GM18519 (cell line): ENCODE data around the gene TRAPPC1.

Experiments used
- ATAC-seq: cut with Tn5 transposase; IDR thresholded peaks from one replicate; pipeline ENCODE4 v1.9.1; 2021; ENCODE audit warnings: mild to moderate bottlenecking, moderate library complexity; ENCODE audit not compliant: unreplicated experiment, low FRiP score

Gene TRAPPC1

DNA sequence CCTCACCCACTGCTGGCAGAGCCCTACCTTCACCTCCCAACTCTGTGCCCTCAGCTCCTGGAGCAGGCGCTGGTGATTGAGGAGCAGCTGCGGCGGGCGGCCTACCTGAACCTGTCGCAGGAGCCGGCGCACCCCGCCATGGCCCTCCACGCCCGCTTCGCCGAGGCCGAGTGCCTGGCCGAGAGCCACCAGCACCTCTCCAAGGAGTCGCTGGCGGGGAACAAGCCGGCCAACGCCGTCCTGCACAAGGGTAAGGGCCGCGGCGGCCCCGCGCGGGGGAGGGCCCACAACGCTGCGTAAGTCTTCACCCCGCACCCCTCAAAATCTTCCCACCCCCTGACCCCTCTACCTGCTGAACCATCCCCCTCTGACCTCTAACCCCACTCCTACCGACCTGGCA, 22.7 kb downstream of the TRAPPC1 start:
- ATAC-seq, result no peak

DNA sequence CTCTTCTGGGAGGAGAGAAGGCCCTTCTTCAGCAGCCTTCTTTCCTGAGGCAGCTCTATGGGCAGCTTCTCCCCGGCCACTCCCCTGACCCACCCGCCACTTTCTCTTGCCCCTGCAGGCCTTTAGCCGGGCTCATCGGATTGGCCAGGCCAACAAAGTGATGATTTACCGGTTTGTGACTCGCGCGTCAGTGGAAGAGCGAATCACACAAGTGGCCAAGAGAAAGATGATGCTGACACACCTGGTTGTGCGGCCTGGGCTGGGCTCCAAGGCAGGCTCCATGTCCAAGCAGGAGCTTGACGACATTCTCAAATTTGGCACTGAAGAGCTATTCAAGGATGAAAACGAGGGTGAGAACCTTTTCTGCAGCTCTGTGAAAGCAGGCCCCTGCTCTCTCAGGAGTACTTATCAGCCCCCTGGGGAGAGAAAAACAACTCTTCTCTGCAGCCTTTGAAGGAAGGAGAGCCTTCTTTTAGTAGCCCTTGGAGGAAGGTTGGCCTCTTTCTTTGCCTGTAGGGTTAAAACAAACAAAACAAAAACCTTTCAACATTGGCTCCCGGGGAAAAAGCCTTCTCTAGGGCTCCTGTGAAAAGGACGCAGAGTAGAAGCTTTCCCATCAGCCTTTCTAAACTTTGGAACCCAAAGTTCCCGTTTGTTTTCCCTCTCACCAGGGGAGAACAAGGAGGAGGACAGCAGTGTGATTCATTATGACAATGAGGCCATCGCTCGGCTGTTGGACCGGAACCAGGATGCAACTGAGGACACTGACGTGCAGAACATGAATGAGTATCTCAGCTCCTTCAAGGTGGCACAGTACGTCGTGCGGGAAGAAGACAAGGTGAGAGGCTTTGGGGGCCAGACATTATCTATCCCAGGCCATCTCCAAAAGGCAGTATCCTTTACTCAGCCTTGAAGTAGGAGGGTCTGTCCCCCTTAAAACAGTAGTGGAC, 28.3 kb downstream of the TRAPPC1 start:
- no peak for ATAC-seq

DNA sequence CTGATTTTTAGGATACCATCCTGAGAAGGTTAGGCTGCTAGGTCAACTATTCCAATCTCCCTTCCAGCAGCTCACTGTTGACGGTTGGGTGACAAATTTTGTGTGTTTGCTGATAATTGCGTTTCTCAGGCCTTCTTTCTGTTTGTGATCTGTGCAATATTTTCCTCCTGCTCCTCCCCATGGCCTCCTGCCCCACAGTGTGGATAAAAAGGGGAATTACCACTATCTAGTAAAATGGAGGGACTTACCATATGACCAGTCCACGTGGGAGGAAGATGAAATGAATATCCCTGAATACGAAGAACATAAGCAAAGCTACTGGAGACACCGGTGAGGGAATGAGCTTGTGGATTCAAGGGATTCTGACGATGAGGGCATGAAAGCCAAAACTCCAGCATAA, 34.0 kb downstream of the TRAPPC1 start:
- ATAC-seq, result no peak

DNA sequence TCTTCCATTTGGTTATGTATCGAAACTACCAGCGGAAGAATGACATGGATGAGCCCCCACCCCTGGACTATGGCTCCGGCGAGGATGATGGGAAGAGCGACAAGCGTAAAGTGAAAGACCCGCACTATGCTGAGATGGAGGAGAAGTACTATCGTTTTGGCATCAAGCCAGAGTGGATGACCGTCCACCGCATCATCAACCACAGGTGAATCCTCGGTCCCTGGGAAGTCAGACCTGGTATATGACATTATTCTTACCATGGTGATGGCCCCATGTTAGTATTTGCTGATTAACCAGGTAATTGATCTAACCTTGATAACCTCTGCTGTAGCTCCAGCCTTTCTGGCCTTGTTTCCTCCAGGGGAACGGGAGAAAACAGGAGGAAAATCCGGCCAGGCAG, 34.7 kb downstream of the TRAPPC1 start:
- no peak for ATAC-seq

DNA sequence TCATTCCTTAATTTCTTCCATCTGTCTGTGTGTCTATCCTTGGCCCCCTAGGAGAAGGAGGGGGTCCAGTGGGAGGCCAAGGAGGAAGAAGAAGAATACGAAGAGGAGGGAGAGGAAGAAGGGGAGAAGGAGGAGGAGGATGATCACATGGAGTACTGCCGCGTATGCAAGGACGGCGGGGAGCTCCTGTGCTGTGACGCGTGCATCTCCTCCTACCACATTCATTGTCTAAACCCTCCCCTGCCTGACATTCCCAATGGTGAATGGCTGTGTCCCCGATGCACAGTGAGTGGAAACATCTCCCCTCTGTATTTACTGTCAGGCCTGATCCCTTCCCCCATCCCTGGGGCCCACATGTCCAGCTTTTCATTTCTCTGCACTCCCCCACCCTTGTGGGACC, 36.9 kb downstream of the TRAPPC1 start:
- ATAC-seq, result no peak

DNA sequence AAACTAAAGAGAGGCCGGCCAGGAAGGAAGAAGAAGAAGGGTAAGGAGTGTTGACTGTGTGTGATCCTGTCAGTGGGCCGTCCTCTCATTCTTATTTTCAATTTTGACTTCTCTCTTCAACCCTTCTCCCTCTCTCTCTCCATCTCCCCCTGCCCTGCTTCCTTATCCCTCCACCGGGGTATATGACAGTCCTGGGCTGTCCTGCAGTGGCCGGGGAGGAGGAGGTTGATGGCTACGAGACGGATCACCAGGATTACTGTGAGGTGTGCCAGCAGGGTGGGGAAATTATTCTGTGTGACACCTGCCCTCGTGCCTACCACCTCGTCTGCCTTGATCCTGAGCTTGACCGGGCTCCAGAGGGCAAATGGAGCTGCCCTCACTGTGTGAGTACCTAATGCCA, 37.5 kb downstream of the TRAPPC1 start:
- no peak for ATAC-seq

DNA sequence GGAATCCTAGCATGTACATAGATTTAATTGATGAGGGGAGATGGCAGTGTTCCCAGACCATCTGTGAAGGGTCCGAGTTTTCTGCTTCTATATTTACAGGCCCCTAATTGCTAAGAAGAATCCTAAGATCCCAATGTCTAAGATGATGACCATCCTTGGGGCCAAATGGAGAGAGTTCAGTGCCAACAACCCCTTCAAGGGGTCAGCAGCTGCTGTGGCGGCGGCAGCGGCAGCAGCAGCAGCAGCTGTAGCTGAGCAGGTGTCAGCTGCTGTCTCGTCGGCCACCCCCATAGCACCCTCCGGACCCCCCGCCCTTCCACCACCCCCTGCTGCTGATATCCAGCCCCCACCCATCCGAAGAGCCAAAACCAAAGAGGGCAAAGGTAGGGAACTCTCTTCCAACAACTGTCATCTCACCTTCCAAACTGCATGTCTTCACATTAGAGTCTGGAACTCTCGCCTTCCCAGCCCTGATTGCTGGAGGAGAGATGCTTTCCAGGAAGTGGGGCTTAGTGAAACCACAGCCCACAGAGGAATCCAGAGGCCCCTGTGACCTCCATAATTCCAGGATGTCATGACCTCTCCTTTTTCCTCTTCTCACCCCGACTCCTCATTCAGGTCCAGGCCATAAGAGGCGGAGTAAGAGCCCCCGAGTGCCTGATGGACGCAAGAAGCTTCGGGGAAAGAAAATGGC, 38.4 kb downstream of the TRAPPC1 start:
- no peak for ATAC-seq

DNA sequence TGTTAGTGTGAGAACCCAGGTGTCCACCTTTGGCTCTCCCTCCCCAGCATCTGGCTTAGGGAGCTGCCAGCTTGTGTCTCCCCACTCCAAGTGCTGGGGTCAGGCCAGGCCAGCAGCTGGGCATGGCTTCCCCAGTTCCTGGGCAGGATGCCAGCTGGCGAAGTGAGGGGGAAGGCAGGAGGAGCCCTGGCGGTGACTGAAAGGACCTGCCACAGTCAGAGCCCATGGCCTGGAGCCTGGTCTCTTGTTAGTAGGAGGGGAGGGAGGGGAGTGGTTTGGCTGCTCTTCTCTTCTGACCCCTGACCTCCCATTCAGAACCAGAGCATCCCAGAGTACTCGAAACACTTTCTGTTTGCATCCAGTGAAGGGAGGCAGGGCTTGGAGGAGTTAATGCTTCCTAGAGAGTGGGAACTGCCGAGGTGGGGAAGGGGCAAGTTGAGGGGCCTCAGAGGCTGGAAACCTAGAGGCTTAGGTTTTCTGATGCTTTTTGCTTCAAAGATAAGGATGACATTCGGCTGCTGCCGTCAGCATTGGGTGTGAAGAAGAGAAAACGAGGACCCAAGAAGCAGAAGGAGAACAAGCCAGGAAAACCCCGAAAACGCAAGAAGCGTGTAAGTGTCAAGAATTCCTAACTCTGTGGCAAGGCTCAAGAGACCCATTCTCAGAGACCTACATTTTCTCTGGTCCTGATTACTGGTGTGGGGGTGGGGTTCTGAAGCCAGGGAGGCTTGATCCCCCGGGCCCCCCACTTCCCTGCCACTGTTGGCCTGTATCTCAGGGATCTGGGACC, 42.4 kb downstream of the TRAPPC1 start:
- no peak for ATAC-seq

DNA sequence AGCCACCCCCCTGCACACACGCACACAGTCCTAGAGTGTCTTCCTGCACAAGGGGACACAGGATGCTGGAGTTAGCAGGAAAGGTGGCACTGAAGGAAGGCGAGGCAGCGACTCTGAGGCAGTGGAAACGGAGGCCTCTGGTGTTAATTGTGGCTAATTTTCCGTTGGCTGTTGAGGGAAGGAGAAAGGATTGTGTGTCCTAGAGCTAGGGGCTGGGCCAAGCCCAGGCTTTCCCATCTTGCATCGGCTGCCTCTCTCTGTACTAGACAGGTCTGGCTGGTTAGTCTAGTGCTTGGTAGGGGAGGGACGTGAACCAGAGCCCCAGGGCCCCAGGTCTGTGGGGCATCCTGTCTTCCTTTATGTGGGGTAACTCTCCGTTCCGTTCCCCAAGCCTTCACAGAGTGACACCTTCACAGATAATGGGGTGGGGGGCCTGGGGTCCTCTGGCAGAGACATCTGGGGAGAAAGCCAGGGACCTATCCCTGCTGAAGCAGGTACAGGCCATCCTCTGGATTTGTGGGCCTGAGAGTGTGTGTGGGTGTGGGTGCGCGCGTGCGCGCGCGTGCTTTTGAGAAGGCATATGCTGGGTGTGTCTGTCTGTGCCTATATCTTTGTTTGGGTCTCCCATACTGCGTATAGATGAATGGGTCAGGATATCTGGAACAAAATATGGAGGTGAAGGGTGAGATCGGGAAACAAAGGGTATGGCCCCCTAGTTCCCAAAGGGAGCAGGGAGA, 43.4 kb downstream of the TRAPPC1 start, which contains the start of gene CHD3:
Gene CHD3 (plus strand): TSS at position 606 of the 737 bp plus-strand sequence. CDS start 212 bp downstream, outside the sequence.
- no peak for ATAC-seq

DNA sequence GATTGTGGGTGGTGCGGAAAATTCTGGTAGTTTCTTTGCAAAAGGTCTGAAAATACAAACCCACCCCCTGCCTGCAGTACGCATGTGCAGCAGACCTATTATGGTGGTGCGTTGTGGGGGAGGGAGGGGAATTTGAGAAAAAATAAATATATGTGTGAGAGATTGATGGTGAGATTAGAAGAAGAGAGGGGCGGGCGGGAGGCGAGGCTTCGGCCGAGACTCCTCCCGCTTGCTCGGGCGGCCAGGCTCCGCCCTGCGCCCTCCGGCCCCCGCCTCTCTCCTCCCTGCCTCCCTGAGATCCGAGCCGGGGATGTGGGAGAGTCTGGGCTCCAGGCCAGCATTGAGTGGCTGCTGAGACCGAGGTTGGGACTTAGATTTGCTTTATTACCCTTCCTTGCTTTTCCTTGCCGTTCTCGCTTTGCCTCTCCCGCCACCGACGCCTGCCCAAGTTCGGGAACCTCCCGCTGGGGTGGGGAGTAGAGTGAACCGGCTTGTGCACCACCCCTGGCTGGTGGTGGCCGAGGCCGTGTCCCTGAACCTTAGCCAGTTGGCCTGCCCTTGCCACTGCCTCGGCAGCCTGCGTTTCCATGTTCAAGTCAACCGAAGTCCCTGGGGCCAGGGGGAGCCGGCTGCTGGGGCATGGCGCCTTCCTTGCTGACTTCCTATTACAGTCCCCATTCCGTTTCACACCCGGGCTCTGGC, 44.1 kb downstream of the TRAPPC1 start:
- ATAC-seq, result no peak

DNA sequence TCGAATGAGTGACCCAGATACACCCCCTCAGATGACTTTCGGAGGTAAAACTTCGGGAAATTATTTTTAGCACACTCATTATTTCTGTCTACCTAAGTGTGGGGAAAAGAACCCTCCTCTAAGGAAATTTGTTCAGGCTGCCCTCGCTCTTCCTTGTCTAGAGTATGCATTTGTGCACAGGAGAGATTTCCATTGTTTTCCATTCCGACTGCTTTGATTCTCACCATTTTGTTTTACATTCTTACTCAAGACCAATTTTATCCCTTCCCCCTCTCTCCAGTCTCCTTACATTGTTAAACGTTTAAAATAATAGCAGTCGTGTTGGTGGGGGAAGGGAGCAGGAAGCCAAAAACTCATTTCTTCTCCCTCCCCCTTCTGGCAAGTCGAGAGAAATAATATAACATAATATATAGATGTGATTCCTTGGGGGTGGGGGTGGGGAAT, 44.7 kb downstream of the TRAPPC1 start:
- ATAC-seq, result no peak

DNA sequence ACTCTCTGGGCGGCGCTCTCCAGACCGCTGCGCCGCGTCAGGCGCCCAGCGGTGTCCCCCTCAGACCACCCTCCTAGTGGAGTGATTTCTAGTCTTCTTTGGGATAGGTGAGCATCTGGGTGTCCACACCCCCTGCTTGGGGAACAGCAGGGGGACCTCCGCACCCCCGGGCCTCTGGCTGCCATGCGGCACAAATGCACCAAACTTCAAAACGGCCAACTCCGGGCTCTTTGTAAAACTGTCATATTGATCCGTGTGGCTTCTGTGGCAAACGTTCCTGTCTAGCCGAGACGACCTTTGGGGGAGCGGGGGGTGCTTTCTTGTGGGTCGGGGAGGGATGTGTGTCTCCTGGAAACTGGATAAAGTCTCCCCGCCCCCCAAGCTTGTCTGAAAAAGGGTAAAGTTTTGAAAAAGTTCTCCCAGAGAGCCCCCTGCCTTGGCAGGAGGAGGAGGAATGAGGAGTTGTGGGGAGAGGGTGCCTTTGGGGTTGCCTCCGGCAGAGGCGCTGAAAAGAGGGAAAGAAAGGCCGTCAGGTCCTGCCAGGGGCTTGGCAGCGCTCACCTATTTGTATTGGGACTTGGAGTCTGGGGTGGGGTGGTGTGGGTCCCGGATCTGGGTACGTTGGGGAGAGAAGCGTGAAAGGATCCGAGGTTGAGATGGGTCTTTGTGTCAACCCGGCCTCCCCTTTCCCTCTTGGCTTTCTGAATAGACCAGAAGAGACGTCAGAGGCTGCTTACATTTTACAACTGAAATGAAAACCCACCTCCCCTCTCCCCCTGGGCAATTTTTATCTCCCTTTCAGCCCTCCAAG, 45.3 kb downstream of the TRAPPC1 start:
- no peak for ATAC-seq

DNA sequence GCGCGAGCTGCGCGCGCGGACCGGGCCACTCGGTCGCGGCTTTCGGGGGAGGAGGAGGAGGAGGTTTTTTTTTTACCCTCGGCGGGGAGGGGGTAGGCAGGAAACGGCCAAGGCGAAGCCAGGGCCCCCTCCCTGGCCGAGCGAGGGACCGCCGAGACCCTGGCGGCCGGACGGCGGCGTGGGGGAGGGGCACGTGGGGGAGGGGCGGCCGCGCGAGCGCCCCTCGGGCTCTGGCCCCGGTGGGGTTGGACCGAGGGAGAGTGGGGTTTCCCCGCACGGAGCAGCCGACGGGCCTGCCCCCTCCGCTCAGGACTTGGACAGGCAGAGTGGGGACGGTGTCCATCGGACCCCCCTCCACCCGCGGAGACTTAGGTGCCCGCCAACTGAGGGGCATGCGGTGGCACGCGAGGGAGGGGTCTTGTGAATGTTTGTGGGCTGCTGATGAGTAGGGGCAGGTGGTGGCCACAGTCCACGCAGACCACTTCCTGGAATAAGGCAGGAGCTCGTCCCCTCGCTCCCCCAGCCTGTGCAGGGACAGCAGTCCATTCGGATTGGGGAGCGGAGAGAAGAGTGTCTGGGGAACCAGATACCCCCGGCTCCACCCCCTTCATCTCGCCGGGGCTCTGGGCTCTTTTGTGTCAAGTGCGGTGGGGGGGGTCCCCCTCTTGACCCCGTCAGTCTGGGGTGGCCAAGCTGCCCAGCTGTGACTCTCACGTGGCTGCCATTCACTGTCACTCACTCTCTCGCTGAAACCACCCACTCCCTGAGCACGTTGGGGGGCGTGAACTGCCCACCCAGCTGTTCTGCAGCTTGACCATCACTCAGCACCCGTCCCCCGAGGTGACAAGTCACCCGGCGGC, 46.1 kb downstream of the TRAPPC1 start:
- ATAC-seq, result no peak

DNA sequence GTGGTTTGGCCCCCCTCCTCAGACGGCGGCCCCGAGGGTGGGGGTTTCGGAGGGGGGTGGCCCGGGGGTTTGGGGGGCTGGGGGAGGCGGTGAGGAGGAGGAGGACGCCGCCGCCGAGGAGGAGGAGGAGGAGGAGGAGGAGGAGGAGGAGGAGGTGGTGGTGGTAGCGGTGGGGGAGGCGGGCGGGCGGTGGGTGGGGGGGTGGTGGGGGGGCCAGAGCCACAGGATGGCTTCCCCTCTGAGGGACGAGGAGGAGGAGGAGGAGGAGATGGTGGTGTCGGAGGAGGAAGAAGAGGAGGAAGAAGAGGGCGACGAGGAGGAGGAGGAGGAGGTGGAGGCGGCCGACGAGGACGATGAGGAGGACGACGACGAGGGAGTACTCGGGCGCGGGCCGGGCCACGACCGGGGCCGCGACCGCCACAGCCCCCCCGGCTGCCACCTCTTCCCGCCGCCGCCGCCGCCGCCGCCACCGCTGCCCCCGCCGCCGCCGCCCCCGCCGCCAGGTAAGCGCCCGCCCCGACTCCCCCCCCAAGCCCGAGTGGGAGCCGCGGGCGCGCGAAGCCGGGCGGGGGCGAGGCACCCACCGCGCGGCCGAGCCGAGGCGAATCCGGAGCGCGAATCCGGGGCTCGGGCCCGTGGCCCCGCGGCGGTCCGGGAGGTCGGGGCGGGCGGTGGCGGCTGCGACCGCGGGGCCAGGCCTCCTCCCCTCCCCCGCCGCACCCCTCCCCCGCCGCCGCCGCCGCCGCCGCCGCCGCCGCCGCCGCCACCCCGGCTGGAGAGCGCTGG, 47.0 kb downstream of the TRAPPC1 start:
- no peak for ATAC-seq

DNA sequence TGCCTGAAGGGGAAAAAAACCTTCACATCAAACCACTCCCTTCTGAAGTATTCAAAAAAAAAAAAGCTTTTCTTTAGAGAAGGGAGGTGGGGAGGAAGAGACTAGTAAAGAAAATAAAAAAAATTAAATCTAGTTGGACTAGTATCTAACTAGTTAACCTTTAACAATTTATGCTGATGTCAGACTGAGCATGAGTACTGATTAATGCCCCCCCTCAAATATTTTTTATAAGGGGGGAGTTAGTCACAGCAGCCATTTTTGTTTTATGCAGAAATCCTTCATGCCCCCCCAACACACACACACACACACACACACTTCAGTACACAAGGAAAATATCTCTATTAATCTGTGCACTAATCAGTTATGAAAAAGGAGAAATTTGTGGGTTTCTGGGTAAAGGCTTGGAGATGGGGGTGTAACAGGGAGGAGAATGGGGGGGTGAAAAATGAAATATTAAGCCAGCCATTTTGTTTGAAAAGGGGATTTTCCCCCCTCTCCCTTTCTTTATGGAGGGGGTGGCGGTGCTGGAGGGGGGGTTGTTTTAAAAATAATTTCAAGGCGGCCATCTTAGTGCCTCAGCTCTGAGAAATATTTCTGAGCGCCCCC, 47.9 kb downstream of the TRAPPC1 start:
- no peak for ATAC-seq

DNA sequence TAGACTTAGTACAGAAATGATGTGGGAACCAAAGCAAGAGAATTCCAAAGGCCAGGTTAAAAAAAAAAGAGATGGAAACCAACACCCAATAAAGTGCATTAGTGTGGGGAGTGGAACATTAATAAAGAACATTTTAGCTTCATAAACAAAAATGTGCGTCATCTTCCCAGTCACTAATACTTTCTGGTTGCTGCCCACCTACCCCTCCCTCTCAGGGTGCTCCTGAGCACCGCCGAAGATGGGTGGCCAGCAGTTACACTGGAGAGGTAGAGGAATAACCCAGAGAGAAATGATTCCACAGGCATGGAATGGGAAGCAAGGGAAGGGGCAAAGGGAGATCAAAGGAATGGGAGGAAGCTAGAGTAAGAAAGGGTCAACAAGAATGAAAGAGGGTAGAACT, 49.1 kb downstream of the TRAPPC1 start:
- no peak for ATAC-seq

DNA sequence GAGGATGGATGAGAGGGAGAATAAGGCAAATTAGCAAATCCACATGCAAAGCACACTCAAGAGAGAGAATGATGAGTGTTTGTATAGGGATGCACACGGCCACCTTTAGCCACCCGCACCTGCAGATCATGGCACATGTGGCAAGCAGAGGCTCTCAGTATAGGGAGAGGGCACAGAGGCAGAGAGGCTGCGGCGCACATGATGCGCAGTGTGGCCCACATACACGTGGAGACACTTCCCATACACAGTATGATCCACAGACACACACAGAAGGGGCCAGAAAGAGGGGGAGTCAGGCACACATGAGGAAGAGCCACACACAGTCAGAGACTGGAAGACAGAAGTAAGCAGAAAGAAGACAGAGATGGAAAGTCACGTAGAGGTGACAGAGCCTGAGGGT, 49.7 kb downstream of the TRAPPC1 start:
- no peak for ATAC-seq
